GM19238 (cell line): ENCODE results near the gene PACRGL.
"Not testable (repeated sequence)": the region's sequence is repeated elsewhere in the genome, so short reads cannot be mapped to it uniquely, and the experiment has no call there.

ENCODE experiments used
- DNase-seq: peaks from one replicate; pipeline ENCODE4 v3.0.0; 2011; ENCODE audit warnings: low spot score; ENCODE audit not compliant: insufficient read length

PACRGL gene

GRCh38 chr4:20723019-20723418 lies 22.8 kb downstream of the PACRGL start:
- DNase-seq: no peak

- no peak for DNase-seq
These were observed 23.2 kb downstream of the PACRGL start for GRCh38 chr4:20723463-20723862.

DNA sequence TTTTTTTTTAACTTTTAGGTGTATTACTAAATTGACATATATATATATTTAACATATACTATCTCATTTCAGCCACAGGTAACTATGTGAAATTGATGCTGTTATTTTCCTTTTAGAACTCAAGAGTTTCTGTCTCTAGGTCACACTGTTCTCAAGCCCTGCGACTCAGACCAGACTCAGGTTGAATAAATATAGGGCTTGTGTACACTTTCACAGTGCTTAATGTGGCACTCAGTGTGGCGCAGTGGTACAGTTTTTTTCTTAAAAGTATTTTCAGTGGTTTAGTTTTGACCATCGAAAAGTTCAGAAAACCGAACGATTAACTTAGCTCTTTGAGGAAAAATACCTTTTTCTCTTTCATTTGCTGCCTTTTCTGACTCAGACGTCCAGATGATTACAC lies 24.7 kb downstream of the PACRGL start:
- no peak for DNase-seq

- no peak for DNase-seq
These were observed 35.7 kb downstream of the PACRGL start for GRCh38 chr4:20735931-20736330.

DNA sequence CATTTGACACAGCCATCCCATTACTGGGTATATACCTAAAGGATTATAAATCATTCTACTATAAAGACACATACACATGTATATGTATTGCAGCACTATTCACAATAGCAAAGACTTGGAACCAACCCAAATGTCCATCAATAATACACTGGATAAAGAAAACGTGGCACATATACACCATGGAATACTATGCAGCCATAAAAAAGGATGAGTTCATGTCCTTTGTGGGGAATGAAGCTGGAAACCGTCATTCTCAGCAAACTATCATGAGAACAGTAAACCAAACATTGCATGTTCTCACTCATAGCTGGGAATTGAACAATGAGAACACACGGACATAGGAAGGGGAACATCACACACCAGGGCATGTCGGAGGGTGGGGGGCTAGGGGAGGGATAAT lies 45.7 kb downstream of the PACRGL start:
- DNase-seq: not testable (repeated sequence)

DNA sequence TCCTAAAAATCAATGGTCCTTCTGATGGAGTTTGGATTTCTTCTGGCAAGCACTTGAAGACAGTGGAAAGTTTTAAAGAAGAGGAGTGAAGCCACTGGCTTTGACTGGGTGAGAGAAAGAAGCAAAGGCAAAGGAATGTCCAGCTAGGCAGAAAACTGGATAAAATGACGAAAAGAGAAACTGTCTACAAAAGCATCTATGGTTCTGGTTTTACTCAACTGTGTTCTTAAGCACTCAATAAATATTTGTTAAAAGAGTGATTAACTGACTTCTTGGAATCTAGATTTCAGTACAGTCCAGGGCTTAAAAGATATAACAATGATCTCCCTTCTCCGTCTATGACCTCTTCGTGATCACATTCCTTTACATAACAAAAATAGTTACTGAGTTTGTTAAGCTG lies 52.4 kb downstream of the PACRGL start:
- DNase-seq: no peak

DNA sequence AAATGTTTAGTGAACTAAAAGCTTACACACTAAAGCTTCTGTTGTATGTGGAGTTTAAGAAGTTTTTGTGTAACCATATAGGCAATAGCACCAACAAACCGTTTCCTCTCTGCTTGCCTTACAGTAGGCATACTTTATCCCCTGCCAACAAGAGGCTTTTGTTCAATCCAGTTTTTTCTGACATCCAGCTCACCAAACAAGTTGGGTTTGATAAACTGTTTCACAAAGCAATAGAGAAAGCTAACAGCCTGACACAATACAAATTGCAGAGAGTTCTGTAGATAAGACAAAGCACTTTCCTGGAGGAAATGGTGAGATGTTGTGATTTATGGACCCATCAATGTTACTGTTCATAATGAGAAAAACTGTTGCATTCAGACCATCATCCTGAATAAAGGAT lies 53.8 kb downstream of the PACRGL start:
- no peak for DNase-seq

DNA sequence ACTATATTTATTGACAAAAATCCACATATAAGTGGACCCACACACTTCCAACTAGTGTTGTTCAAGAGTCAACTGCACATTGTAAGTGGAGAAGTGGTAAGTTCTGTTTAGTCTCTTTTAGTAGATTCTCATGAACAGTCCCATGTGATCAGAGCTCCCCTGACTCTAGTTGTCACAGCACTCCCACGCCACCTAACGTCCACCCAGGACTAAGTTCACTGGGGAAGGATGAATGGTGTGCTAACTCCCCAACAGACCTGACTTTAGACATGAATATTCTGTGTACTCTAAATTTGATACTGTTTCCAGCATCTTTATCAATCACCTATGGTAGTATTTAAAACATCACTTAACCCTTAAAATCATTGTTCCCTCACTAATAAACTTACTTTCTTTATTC lies 59.8 kb downstream of the PACRGL start:
- no peak for DNase-seq

DNA sequence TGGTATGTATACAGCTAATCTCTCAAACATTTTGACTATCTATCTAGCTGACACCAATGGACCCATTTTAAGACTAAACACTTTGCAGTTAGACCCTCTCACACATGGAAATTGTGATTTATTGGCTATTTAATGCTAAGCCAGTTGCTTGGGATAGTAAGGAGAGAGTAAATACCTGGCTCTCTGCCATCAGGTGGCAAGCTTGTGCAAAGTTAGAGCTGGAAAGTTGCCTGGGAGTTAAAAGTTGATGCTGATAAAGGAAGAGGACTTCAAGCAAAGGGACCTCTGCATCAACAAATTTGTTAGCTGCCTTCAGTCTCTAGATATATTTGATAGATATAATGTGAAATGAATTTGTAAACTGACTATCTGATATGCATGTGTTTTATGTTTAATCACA lies 61.1 kb downstream of the PACRGL start:
- no peak for DNase-seq

DNA sequence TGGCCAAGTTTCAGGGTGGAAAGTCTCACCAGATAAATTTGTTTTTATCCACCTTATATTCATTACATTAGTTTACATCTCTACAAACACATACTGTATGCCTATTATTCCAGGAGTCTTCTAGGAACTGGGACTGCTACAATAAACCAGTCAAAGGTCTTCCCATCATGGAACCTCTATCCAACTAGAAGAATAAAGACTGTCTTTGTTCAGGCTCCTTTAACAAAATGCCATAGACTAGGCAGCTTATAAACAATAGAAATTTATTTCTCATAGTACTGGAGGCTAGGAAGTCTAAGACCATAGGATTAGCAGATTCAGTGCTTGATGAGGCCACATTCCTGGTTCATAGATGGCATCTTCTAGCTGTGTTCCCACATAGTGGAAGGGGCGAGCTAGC lies 61.6 kb downstream of the PACRGL start:
- DNase-seq: no peak

DNA sequence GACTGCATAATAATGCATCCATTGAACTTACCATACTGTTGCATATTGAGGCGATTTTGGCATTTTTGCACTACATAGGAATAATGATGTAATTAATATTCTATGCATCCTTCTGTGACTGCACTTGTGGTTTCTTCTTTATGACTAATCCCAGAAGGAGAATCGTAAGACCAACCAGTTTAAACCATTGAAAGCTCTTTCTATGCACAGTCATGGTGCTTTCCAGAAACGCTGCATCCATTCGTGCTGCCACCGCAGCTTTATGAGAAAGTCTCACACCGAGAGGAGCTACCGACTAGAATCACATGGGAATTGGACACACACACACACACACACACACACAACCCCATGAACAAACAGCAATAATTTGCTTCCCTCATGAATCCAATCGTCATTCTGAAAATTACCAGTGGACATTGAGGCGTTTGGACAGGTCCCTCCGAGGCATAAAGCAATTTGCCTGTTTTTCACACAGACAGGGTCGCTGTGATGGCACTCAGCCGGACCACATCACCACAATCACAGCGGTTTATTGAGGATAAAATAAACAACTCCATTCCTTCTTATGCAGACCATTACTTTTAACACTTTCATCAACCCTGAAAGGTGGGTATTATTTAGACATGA lies 64.2 kb downstream of the PACRGL start:
- no peak for DNase-seq

DNA sequence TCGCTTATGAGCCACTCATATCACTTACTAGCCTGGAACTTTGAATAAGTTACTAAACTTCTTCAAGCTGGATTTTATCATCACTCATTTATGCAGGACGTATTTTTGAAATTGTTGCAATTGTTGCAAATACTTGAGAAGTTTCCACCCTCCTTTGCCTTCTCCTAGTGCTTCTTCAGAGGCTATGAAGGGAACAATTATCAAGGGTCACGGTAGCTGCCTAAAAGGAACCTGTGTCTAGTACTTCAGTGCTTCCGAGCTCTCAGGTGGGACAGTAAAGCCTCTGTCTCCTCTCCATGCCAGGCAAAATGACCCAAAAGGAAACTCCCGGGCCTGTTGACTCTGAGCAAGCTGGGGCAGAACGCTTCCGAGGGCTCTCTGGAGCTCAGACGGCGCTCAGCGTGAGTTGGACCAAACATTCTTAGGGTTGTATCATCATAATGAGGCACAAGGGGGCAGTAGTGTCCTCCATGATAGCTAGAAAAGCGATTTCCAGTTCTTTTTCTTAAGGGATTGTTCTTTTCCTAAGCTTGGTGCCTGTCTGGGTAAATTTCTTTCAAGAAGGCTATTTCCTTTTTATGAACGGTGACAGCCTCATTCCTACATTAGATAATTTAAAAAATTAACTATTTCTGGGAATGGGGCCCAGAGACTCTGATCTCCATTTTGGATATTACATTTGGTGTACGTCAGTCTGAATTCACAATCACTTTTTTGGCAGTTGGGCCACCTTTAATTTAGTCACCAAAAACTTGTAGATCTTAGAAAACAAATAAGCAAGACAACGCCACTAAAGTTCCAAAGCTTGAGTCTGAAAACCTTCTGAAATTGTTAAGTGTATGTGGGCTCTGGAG lies 73.1 kb downstream of the PACRGL start:
- peak; percentile 1 for DNase-seq

- DNase-seq: no peak
These were observed 78.6 kb downstream of the PACRGL start for GRCh38 chr4:20778896-20779295.

GRCh38 chr4:20783134-20783533 lies 82.9 kb downstream of the PACRGL start:
- not testable (repeated sequence) for DNase-seq

- no peak for DNase-seq
These were observed 87.8 kb downstream of the PACRGL start for GRCh38 chr4:20787940-20788665.
